ENCODE data around the gene POLE3.
"Not testable (repeated sequence)": the region's sequence is repeated elsewhere in the genome, so short reads cannot be mapped to it uniquely, and the experiment has no call there.

POLE3 gene

DNA sequence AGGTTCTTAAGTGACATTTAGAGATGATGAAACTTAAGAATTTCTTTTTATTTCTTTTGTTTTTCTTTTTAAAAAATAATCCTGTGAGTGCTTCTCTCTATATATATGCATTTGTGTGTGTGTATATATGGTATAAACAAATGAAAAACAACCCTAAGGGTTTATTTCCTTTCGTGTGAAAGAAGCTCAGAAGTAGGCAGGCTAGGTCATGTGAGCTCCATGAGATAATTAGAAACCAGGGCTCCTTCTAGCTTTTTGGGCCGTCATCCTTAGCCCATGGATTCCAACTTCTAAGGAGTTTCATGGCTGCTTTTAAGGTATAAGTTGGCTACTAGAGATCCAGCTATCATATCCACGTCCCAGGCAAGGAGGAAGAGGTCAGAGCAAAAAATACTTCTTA is 11.3 kb upstream of the POLE3 start:
- Mint-ChIP-seq H3K9me3 (ENCODE audit: low read depth) (no peaks in the 10 kb centered on the region), H3K4me3 (no peak overlapping the region), H3K27me3 (no peaks in the 10 kb centered on the region), H3K4me1 (ENCODE audit: low read depth) (no peaks in the 10 kb centered on the region), H3K36me3 (no peaks in the 10 kb centered on the region), H3K27ac (no peak overlapping the region)

DNA sequence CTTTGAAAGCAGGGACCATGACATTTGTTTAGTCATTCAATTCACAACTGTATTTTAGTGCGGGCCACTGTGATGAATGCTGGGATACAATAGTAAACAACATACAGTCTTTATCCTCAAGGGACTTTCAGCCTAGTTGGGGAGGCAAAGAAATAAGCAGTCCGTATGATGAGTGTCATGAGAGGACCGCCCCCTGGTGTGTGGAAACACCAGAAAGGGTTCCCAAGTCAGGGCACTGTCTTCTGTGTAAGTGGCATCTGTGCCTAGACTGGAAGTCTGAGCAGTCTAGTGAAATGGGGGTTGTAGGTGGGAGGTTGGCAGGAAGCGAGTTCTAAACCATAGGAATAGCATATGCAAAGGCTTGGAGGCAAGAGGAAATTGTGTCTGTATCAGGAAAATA is 6.9 kb upstream of the POLE3 start:
- Mint-ChIP-seq H3K36me3 (no peaks in the 10 kb centered on the region), H3K9me3 (ENCODE audit: low read depth) (no peaks in the 10 kb centered on the region), H3K4me1 (ENCODE audit: low read depth) (no peaks in the 10 kb centered on the region), H3K4me3 (no peak overlapping the region), H3K27ac (no peak overlapping the region), H3K27me3 (no peaks in the 10 kb centered on the region)

DNA sequence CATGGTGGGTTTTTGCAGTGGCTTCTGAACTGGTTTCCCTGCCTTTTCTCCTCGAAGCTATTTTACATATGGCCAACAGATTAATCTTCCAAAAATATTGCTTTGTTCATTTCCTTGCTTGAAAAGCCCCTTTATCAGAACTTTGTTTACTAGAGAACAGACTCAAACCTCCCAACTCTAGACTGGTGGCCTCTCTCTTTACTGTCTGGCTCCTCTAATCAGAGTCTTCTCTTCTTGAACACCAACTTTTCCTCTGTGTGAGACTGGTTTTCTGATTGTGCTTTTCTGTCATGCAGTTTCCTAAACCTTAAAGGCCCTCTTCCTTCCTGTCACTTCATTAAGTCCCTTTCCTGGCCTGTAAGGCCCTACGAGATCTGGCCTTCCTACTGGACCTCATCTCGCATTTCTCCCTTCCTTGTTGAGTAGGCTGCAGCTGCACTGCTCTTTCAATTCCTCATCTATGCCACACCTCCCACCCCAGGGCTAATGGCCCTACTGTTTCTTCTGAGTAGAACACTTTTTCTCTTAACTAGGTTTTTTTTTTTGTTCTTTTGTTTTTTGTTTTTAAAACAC is 5.8 kb upstream of the POLE3 start:
- Mint-ChIP-seq H3K27ac (no peak overlapping the region), H3K36me3 (no peaks in the 10 kb centered on the region), H3K4me3 (no peak overlapping the region), H3K4me1 (ENCODE audit: low read depth) (no peaks in the 10 kb centered on the region), H3K9me3 (ENCODE audit: low read depth) (no peaks in the 10 kb centered on the region), H3K27me3 (no peaks in the 10 kb centered on the region)

- H3K9me3 Mint-ChIP-seq (ENCODE audit: low read depth), result no peaks in the 10 kb centered on the region
- H3K36me3 Mint-ChIP-seq, result peaks cover 10% of the 10 kb centered on the region
- H3K27me3 Mint-ChIP-seq, result no peaks in the 10 kb centered on the region
- H3K4me1 Mint-ChIP-seq (ENCODE audit: low read depth), result peaks cover 27% of the 10 kb centered on the region
- peak overlapping the region; percentile 99 for H3K27ac Mint-ChIP-seq
- H3K4me3 Mint-ChIP-seq, result peak overlapping the region; percentile 98
Observed at GRCh38 chr9:113409883-113410206, 630 bp downstream of the POLE3 start.

- no peaks in the 10 kb centered on the region for H3K27me3 Mint-ChIP-seq
- peaks cover 10% of the 10 kb centered on the region for H3K36me3 Mint-ChIP-seq
- H3K4me3 Mint-ChIP-seq, result peak overlapping the region; percentile 98
- peaks cover 28% of the 10 kb centered on the region for H3K4me1 Mint-ChIP-seq (ENCODE audit: low read depth)
- no peaks in the 10 kb centered on the region for H3K9me3 Mint-ChIP-seq (ENCODE audit: low read depth)
- peak overlapping the region; percentile 99 for H3K27ac Mint-ChIP-seq
Observed at GRCh38 chr9:113409481-113409880, 994 bp downstream of the POLE3 start.

DNA sequence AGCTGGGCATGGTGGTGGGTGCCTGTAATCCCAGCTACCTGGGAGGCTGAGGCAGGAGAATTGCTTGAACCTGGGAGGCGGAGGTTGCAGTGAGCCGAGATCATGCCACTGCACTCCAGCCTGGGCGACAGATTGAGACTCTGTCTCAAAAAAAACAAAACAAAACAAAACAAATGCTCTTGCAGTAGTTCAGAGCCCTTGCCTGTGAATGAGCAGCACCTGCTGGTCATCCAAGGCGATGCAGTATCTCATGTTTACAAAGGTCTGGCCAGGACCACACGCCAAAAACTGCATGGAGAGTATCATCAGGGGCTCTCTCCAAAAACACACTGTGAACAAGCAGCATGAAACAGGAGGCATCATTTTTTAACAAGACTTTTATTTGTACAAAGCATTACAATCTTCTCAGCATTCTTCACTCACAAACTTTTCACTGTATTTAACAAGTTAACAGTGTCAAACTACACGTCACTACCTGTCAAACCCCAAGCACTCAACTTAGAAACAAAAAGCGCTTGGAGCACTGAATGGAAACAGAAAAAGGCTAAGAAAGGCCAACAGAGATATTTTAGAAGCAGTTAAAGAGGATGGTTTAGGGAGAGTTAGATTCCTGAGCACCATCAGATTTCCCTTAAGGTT is 3.5 kb downstream of the POLE3 start:
- Mint-ChIP-seq H3K27ac (peak overlapping the region; percentile 89), H3K4me3 (peak overlapping the region; percentile 98), H3K4me1 (ENCODE audit: low read depth) (peaks cover 28% of the 10 kb centered on the region)
- H3K9me3 Mint-ChIP-seq (ENCODE audit: low read depth); H3K36me3 Mint-ChIP-seq; H3K27me3 Mint-ChIP-seq: not testable (repeated sequence)

- H3K4me3 Mint-ChIP-seq; H3K36me3 Mint-ChIP-seq; H3K27me3 Mint-ChIP-seq; H3K9me3 Mint-ChIP-seq (ENCODE audit: low read depth): not testable (repeated sequence)
- H3K27ac Mint-ChIP-seq, result peak overlapping the region; percentile 89
- peaks cover 35% of the 10 kb centered on the region for H3K4me1 Mint-ChIP-seq (ENCODE audit: low read depth)
Observed at GRCh38 chr9:113406353-113406752, 4.1 kb downstream of the POLE3 start.

- no peaks in the 10 kb centered on the region for H3K27me3 Mint-ChIP-seq
- H3K36me3 Mint-ChIP-seq, result peaks cover 4% of the 10 kb centered on the region
- H3K4me3 Mint-ChIP-seq, result no peak overlapping the region
- peak overlapping the region; percentile 34 for H3K27ac Mint-ChIP-seq
- no peaks in the 10 kb centered on the region for H3K9me3 Mint-ChIP-seq (ENCODE audit: low read depth)
- H3K4me1 Mint-ChIP-seq (ENCODE audit: low read depth), result peaks cover 41% of the 10 kb centered on the region
Observed at GRCh38 chr9:113403646-113404045, 6.8 kb downstream of the POLE3 start.

DNA sequence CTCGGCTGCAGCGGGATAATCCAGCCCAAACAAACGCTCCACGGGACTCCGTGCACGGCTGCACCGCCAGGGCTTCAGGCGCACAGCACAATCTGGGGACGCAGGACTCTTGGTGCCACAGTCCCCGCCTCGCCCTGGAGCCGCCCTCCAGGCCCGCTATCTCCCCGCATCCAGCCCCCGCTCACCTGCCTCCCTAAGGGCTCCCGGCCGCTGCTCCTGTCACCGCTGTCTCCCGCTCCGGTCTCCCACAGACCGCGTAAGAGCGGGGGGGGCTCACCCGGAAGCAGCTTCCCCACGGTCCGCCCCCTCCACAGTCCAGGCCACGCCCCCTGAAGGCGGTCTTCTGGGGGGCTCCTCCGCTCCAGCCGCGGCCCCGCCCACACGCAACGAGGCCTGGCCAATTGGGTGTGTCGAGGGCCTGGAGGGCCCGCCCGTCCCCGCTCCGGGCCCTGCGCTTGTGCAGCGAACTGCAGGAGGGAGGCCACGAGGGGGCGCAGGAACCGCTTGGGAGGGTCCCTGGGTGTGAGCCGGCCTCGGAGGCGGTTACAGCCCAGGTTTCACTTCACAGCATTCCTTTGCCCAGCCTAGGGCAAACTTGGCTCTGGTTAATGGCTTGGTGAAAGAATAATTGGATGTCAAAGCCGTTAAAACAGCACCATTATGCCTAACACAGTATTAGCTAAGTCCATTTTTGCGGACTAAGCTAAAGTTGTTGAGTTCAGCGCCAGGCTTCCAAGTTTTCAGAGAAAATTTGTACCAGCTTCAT is 9.3 kb downstream of the POLE3 start, which contains the start of gene ALAD:
TSS of gene ALAD (minus strand) at position 258 of the 766 bp plus-strand sequence. CDS start 7,725 bp downstream, outside the sequence.
- Mint-ChIP-seq H3K36me3 (no peaks in the 10 kb centered on the region), H3K4me3 (peak within 1 kb of the TSS; percentile 91), H3K27ac (peak within 1 kb of the TSS; percentile 77), H3K9me3 (ENCODE audit: low read depth) (no peaks in the 10 kb centered on the region), H3K27me3 (no peaks in the 10 kb centered on the region), H3K4me1 (ENCODE audit: low read depth) (peaks cover 28% of the 10 kb centered on the region)

- Mint-ChIP-seq H3K36me3 (peaks cover 2% of the 10 kb centered on the region), H3K27me3 (no peaks in the 10 kb centered on the region), H3K4me3 (peak overlapping the region; percentile 91), H3K4me1 (ENCODE audit: low read depth) (peaks cover 28% of the 10 kb centered on the region), H3K9me3 (ENCODE audit: low read depth) (no peaks in the 10 kb centered on the region), H3K27ac (no peak overlapping the region)
Observed at GRCh38 chr9:113399646-113400200, 10.8 kb downstream of the POLE3 start.

GRCh38 chr9:113398796-113399195 is 11.7 kb downstream of the POLE3 start:
- H3K36me3 Mint-ChIP-seq, result peaks cover 2% of the 10 kb centered on the region
- H3K9me3 Mint-ChIP-seq (ENCODE audit: low read depth), result no peaks in the 10 kb centered on the region
- H3K27ac Mint-ChIP-seq, result no peak overlapping the region
- H3K4me3 Mint-ChIP-seq, result peak overlapping the region; percentile 91
- H3K27me3 Mint-ChIP-seq, result no peaks in the 10 kb centered on the region
- peaks cover 28% of the 10 kb centered on the region for H3K4me1 Mint-ChIP-seq (ENCODE audit: low read depth)

- H3K4me3 Mint-ChIP-seq, result no peak overlapping the region
- H3K4me1 Mint-ChIP-seq (ENCODE audit: low read depth), result peaks cover 28% of the 10 kb centered on the region
- H3K27me3 Mint-ChIP-seq, result no peaks in the 10 kb centered on the region
- H3K27ac Mint-ChIP-seq, result no peak overlapping the region
- H3K9me3 Mint-ChIP-seq (ENCODE audit: low read depth), result no peaks in the 10 kb centered on the region
- H3K36me3 Mint-ChIP-seq, result peaks cover 2% of the 10 kb centered on the region
Observed at GRCh38 chr9:113397203-113397631, 13.3 kb downstream of the POLE3 start.

DNA sequence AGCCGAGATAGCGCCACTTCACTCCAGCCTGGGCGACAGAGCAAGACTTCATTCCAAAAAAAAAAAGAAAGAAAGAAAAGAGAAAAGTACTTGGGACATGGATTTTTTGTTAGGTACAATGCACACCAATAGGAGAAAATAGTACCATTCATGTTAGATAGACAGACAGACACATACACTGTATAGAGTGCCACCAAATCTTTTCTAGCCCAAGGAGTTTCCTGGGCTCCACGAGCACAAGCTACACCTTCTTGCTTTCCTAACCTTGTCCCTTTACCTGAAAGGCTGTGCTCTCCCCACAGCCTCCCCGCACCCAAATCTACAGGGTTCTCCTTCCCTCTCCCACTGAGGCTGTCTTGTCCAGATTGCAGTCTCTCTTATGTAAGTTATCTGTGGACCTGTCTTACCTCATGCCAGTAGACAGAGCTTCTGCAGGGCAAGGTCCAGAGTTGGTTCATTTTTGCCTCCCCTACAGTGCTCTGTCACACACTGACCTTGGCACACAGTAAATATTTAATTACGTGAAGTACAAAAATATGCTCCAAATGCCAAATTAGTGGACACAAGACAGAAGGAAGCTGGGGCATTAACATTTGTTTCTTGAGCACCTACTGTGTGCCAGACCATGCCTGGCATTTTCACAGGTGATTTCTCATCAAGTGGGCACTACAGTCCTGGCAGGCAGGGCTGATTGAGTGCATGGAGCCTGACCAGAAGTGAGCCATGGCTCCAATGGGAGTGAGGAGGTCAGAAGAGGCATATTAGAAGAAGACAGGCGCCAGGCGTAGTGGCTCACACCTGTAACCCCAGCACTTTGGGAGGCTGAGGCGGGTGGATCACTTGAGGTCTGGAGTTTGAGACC is 15.2 kb downstream of the POLE3 start:
- H3K4me3 Mint-ChIP-seq, result no peak overlapping the region
- no peaks in the 10 kb centered on the region for H3K9me3 Mint-ChIP-seq (ENCODE audit: low read depth)
- H3K4me1 Mint-ChIP-seq (ENCODE audit: low read depth), result peaks cover 17% of the 10 kb centered on the region
- H3K27me3 Mint-ChIP-seq, result no peaks in the 10 kb centered on the region
- H3K27ac Mint-ChIP-seq, result no peak overlapping the region
- peaks cover 2% of the 10 kb centered on the region for H3K36me3 Mint-ChIP-seq

GRCh38 chr9:113393281-113393680 is 17.2 kb downstream of the POLE3 start:
- H3K36me3 Mint-ChIP-seq, result peaks cover 6% of the 10 kb centered on the region
- H3K27ac Mint-ChIP-seq, result no peak overlapping the region
- no peaks in the 10 kb centered on the region for H3K9me3 Mint-ChIP-seq (ENCODE audit: low read depth)

More at GRCh38 chr9:113393281-113393680, 17.2 kb downstream of the POLE3 start:
- Mint-ChIP-seq H3K4me3 (no peak overlapping the region), H3K27me3 (no peaks in the 10 kb centered on the region), H3K4me1 (ENCODE audit: low read depth) (peaks cover 6% of the 10 kb centered on the region)
